Measurements from ENCODE around the gene CSTF3.

GRCh38 chr11:33116535-33116934 is 44.7 kb downstream of the CSTF3 start:
- TF ChIP-seq CTCF (conservative IDR thresholded peaks at IDR 0.05; ENCODE audit: low read length) = no peak
- TF ChIP-seq EZH2phosphoT487 (IDR thresholded peaks at IDR 0.05; ENCODE audit: borderline replicate concordance, low read depth, low read length) = no peak

Data from OCI-LY7 (cell line).